ENCODE measurements around the gene GAB2.

DNA sequence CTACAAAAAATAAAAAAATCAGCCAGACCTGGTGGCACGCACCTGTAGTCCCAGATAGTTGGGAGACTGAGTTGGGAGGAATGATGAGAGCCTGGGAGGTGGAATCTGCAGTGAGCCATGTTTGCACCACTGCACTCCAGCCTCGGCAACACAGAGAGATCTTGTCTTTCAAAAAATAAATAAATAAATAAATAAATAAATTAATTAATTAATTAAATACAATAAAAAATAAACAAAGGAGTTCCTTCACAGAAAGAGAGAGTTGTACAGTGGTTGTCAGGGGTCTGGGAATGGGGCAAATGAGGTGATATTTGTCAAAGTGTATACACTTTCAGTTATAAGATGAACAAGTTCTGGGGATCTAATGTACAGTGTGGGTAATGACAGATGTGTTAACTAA lies 49.8 kb upstream of the GAB2 start:
- TF ChIP-seq, protein P1, sequence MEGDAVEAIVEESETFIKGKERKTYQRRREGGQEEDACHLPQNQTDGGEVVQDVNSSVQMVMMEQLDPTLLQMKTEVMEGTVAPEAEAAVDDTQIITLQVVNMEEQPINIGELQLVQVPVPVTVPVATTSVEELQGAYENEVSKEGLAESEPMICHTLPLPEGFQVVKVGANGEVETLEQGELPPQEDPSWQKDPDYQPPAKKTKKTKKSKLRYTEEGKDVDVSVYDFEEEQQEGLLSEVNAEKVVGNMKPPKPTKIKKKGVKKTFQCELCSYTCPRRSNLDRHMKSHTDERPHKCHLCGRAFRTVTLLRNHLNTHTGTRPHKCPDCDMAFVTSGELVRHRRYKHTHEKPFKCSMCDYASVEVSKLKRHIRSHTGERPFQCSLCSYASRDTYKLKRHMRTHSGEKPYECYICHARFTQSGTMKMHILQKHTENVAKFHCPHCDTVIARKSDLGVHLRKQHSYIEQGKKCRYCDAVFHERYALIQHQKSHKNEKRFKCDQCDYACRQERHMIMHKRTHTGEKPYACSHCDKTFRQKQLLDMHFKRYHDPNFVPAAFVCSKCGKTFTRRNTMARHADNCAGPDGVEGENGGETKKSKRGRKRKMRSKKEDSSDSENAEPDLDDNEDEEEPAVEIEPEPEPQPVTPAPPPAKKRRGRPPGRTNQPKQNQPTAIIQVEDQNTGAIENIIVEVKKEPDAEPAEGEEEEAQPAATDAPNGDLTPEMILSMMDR (conservative IDR thresholded peaks at IDR 0.05; ENCODE audit: low read length): no peak
- no peak for TF ChIP-seq EZH2phosphoT487 (IDR thresholded peaks at IDR 0.05; ENCODE audit: borderline replicate concordance, low read depth, low read length)
